Panc1 (cell line): Measurements from ENCODE around the gene ULBP2.

Experiments
- POLR2AphosphoS5 ChIP-seq: IDR thresholded peaks from 2 replicates; pipeline ENCODE4 v1.6.1; 2012; ENCODE audit warnings: mild to moderate bottlenecking, low read depth, low read length, moderate library complexity
- SIN3A ChIP-seq: IDR thresholded peaks from 2 replicates; pipeline ENCODE4 v1.6.1; 2012; ENCODE audit warnings: low read depth, mild to moderate bottlenecking, low read length, moderate library complexity, borderline replicate concordance; ENCODE audit not compliant: insufficient read depth
- TF ChIP-seq, protein P1 (sequence below): fragments of 450-650 bp; IDR thresholded peaks from 2 replicates; pipeline ENCODE4 v1.5.1; 2017; ENCODE audit warnings: mild to moderate bottlenecking
- TF ChIP-seq, protein P2 (sequence below), 2 experiments: IDR thresholded peaks; 2 replicates each; pipeline ENCODE4 v1.6.1; 2011 to 2012; ENCODE audit warnings: low read depth in 2 of 2, control low read depth in 1 of 2, low read length in 1 of 2, mild to moderate bottlenecking in 1 of 2, moderate library complexity in 1 of 2; ENCODE audit not compliant: insufficient read depth in 1 of 2

DNA sequence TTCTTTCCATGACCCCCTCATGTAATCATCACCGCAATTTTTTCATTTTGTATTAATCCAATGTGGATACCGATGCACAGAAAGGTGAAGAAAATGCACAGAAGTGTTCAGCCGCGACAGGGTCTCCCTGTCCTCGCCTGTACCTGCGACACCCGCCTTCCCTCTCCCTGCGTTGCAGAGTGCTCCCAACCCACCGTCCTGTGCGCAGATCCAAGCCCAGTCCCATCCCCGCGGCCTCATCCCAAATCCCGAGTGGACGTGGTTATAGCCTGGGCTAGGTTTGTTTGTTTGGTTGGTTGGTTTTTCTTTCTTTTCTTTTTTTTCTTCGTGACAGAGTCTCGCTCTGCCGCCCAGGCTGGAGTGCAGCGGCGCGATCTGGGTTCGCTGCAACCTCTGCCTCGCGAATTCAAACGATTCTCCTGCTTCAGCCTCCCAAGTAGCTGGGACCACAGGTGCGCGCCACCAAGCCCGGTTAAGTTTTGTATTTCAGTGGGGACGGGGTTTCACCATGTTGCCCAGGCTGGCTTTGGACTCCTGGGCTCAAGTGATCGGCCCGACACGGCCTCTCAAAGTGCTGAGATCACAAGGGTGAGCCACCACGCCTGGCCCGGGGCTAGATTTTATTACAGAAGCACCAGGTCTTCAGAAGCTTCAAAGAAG is 18.4 kb upstream of the ULBP2 start:
- TF ChIP-seq, protein P1, sequence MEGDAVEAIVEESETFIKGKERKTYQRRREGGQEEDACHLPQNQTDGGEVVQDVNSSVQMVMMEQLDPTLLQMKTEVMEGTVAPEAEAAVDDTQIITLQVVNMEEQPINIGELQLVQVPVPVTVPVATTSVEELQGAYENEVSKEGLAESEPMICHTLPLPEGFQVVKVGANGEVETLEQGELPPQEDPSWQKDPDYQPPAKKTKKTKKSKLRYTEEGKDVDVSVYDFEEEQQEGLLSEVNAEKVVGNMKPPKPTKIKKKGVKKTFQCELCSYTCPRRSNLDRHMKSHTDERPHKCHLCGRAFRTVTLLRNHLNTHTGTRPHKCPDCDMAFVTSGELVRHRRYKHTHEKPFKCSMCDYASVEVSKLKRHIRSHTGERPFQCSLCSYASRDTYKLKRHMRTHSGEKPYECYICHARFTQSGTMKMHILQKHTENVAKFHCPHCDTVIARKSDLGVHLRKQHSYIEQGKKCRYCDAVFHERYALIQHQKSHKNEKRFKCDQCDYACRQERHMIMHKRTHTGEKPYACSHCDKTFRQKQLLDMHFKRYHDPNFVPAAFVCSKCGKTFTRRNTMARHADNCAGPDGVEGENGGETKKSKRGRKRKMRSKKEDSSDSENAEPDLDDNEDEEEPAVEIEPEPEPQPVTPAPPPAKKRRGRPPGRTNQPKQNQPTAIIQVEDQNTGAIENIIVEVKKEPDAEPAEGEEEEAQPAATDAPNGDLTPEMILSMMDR = no peak
- TF ChIP-seq SIN3A (no peak), POLR2AphosphoS5 (no peak)
- TF ChIP-seq, protein P2, sequence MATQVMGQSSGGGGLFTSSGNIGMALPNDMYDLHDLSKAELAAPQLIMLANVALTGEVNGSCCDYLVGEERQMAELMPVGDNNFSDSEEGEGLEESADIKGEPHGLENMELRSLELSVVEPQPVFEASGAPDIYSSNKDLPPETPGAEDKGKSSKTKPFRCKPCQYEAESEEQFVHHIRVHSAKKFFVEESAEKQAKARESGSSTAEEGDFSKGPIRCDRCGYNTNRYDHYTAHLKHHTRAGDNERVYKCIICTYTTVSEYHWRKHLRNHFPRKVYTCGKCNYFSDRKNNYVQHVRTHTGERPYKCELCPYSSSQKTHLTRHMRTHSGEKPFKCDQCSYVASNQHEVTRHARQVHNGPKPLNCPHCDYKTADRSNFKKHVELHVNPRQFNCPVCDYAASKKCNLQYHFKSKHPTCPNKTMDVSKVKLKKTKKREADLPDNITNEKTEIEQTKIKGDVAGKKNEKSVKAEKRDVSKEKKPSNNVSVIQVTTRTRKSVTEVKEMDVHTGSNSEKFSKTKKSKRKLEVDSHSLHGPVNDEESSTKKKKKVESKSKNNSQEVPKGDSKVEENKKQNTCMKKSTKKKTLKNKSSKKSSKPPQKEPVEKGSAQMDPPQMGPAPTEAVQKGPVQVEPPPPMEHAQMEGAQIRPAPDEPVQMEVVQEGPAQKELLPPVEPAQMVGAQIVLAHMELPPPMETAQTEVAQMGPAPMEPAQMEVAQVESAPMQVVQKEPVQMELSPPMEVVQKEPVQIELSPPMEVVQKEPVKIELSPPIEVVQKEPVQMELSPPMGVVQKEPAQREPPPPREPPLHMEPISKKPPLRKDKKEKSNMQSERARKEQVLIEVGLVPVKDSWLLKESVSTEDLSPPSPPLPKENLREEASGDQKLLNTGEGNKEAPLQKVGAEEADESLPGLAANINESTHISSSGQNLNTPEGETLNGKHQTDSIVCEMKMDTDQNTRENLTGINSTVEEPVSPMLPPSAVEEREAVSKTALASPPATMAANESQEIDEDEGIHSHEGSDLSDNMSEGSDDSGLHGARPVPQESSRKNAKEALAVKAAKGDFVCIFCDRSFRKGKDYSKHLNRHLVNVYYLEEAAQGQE (IDR thresholded peaks at IDR 0.05; ENCODE audit: insufficient read depth in 1 of 2, low read depth in 2 of 2, low read length in 1 of 2) = no peak
